T-cell (primary cell): ENCODE data around the gene IL17REL. TPM values are rescaled to one million over a fixed set of nuclear protein-coding genes. Genes with fewer than 3 reads are reported as not detected.

ENCODE experiments used
- ATAC-seq, 4 experiments: fragments of 200-7000 bp in 3 of 4; fragments of 150-1000 bp in 1 of 4; cut with Tn5 transposase; replicated peaks in 1 of 4; 1 replicate in 3 of 4; 2 replicates in 1 of 4; pipeline ENCODE4 v1.10.0; 2021; ENCODE audit warnings: moderate library complexity in 3 of 4, mild to moderate bottlenecking in 2 of 4, moderate number of reproducible peaks in 1 of 4
- CTCF ChIA-PET, 2 donors: fragments of 300-600 bp; sonication (Branson Sonifier 250); formaldehyde crosslinking; loops; one replicate each; lab custom pipeline; 2022; ENCODE audit warnings: antibody characterized with exemption in 2 of 2; lab: Charles Lee
- POLR2A ChIA-PET, 2 donors: fragments of 300-600 bp; sonication (Branson Sonifier 250); formaldehyde crosslinking; loops; one replicate each; lab custom pipeline; 2022; ENCODE audit warnings: antibody characterized with exemption in 2 of 2; lab: Charles Lee
- DNase-seq, 35 experiments: peaks; one replicate each; pipeline versions ENCODE4 v3.0.0 to v3.0.0-alpha.2; 2013 to 2023
- H3K27ac ChIP-seq: one replicate; pipeline ENCODE4 v1.5.1; 2013; ENCODE audit warnings: low read length
- H3K27me3 ChIP-seq, 2 experiments: replicated peaks in 1 of 2; 1 replicate in 1 of 2; 2 replicates in 1 of 2; pipeline versions ENCODE4 v1.6.1 to v1.7.0; 2013; ENCODE audit warnings: low read length in 1 of 2, mixed read lengths in 1 of 2; ENCODE audit not compliant: control insufficient read depth in 2 of 2, insufficient read depth in 2 of 2; ENCODE audit errors: extremely low read depth in 1 of 2
- H3K36me3 ChIP-seq, 2 donors: 1 replicate in 1 of 2; 2 replicates in 1 of 2; pipeline versions ENCODE4 v1.6.1 to v1.7.0; 2013; ENCODE audit warnings: low read length in 1 of 2; ENCODE audit not compliant: control insufficient read depth in 2 of 2, insufficient read depth in 1 of 2; ENCODE audit errors: extremely low read depth in 1 of 2
- H3K4me1 ChIP-seq, 2 experiments: 1 replicate in 1 of 2; 2 replicates in 1 of 2; pipeline versions ENCODE4 v1.6.1 to v1.7.0; 2013; ENCODE audit warnings: low read length in 2 of 2, mixed read lengths in 1 of 2; ENCODE audit not compliant: insufficient read depth in 2 of 2, control insufficient read depth in 1 of 2; ENCODE audit errors: extremely low read depth in 1 of 2
- H3K4me3 ChIP-seq, 2 donors: 1 replicate in 1 of 2; 2 replicates in 1 of 2; pipeline versions ENCODE4 v1.5.1 to v1.7.0; 2013; ENCODE audit warnings: mild to moderate bottlenecking in 2 of 2, low read length in 1 of 2, moderate library complexity in 1 of 2; ENCODE audit not compliant: control insufficient read depth in 1 of 2; ENCODE audit errors: extremely low read depth in 1 of 2
- H3K9me3 ChIP-seq: 2 replicates; pipeline ENCODE4 v1.7.0; 2013
- H3K27ac Mint-ChIP-seq, 2 donors: one replicate each; pipeline ENCODE4 v1.8.0; 2020 to 2021; ENCODE audit warnings: mild to moderate bottlenecking in 2 of 2, mixed read lengths in 2 of 2
- H3K27me3 Mint-ChIP-seq, 2 donors: one replicate each; pipeline ENCODE4 v1.8.0; 2021 to 2022; ENCODE audit warnings: mixed read lengths in 2 of 2
- H3K36me3 Mint-ChIP-seq: one replicate; pipeline ENCODE4 v1.8.0; 2021; ENCODE audit warnings: mixed read lengths
- H3K4me1 Mint-ChIP-seq, 3 donors: one replicate each; pipeline ENCODE4 v1.8.0; 2020 to 2022; ENCODE audit warnings: mixed read lengths in 3 of 3, mild to moderate bottlenecking in 1 of 3
- H3K4me3 Mint-ChIP-seq, 3 donors: one replicate each; pipeline ENCODE4 v1.8.0; 2020 to 2022; ENCODE audit warnings: mild to moderate bottlenecking in 3 of 3, mixed read lengths in 3 of 3, moderate library complexity in 3 of 3
- H3K9me3 Mint-ChIP-seq, 3 donors: one replicate each; pipeline ENCODE4 v1.8.0; 2020 to 2022; ENCODE audit warnings: mixed read lengths in 3 of 3
- WGBS: methylation state at CpG from one replicate; pipeline ENCODE4 v1.1.5; 2013; ENCODE audit warnings: missing lambda C conversion rate; ENCODE audit not compliant: insufficient coverage; 5-methylcytosine and 5-hydroxymethylcytosine counted together
- total RNA-seq, 35 experiments: library from RNA in 6 of 35; stranded (reverse) in 6 of 35; fragments of 120-200 nt in 1 of 35; gene quantifications; one replicate each; pipeline versions ENCODE4 v1.2.1 to v1.2.4 and lab custom pipeline; 2013 to 2026

IL17REL gene
- total RNA-seq, 5 donors from 2014 or later (not counting 1 experiment from before 2014, with no cell fraction given): 0.10 TPM; not detected in 4

GRCh38 chr22:49995361-49996118, 17.0 kb downstream of the IL17REL start:
- H3K27ac Mint-ChIP-seq: no peak overlapping the region
- H3K36me3 Mint-ChIP-seq: peaks cover 3% of the 10 kb centered on the region
- peak in 1 of 35 experiments; percentile 22 for DNase-seq
- H3K36me3 ChIP-seq: no peaks in the 10 kb centered on the region
- no peak overlapping the region for H3K4me3 Mint-ChIP-seq
- peaks cover 6 to 7% (median 7%) of the 10 kb centered on the region in 3 donors for H3K9me3 Mint-ChIP-seq
- peaks cover 0 to 27% of the 10 kb centered on the region in 2 experiments for H3K4me1 ChIP-seq
- no peak overlapping the region for H3K4me3 ChIP-seq
- POLR2A ChIA-PET: interaction anchor here in 1 of 2 donors (0.6 kb wide), 1 partner anchor 121 kb away, joined by 4 read pairs; no protein-coding TSS in a partner anchor
- ATAC-seq: no peak
- whole genome bisulfite sequencing: 75% methylated on average over 6 of the region's 10 CpGs
- peaks cover 0 to 6% of the 10 kb centered on the region in 2 donors for H3K27me3 Mint-ChIP-seq
- peaks cover 3% of the 10 kb centered on the region for H3K9me3 ChIP-seq
- H3K4me1 Mint-ChIP-seq: peaks cover 6 to 17% (median 9%) of the 10 kb centered on the region in 3 donors
- H3K27me3 ChIP-seq: peaks cover 0 to 36% of the 10 kb centered on the region in 2 experiments
- no peak overlapping the region for H3K27ac ChIP-seq
- CTCF ChIA-PET: interaction anchor here in 1 of 2 donors (1.8 kb wide), 1 partner anchor 35 kb away, joined by 6 read pairs; no protein-coding TSS in a partner anchor

- H3K36me3 Mint-ChIP-seq: peaks cover 3% of the 10 kb centered on the region
- H3K4me3 ChIP-seq: no peak overlapping the region
- POLR2A ChIA-PET: interaction anchor here in 1 of 2 donors (0.6 kb wide), 1 partner anchor 120 kb away, joined by 4 read pairs; no protein-coding TSS in a partner anchor
- no peak overlapping the region for H3K4me3 Mint-ChIP-seq
- H3K4me1 ChIP-seq: peaks cover 0 to 24% of the 10 kb centered on the region in 2 experiments
- peaks cover 0 to 31% of the 10 kb centered on the region in 2 experiments for H3K27me3 ChIP-seq
- no peaks in the 10 kb centered on the region for H3K36me3 ChIP-seq
- peaks cover 6 to 12% (median 7%) of the 10 kb centered on the region in 3 donors for H3K9me3 Mint-ChIP-seq
- WGBS: 63% methylated on average over 3 of the region's 3 CpGs
- CTCF ChIA-PET: interaction anchor here in 1 of 2 donors (1.8 kb wide), 1 partner anchor 35 kb away, joined by 6 read pairs; no protein-coding TSS in a partner anchor
- DNase-seq: no peak
- H3K9me3 ChIP-seq: peaks cover 3% of the 10 kb centered on the region
- H3K27ac Mint-ChIP-seq: no peak overlapping the region
- no peak overlapping the region for H3K27ac ChIP-seq
- ATAC-seq: no peak
- H3K27me3 Mint-ChIP-seq: peaks cover 0 to 6% of the 10 kb centered on the region in 2 donors
- peaks cover 6 to 17% (median 9%) of the 10 kb centered on the region in 3 donors for H3K4me1 Mint-ChIP-seq
Observed at GRCh38 chr22:49995041-49995360, 17.6 kb downstream of the IL17REL start.

- H3K27me3 ChIP-seq: peaks cover 0 to 27% of the 10 kb centered on the region in 2 experiments
- Mint-ChIP-seq H3K9me3 (peaks cover 6 to 12% (median 7%) of the 10 kb centered on the region in 3 donors), H3K36me3 (peaks cover 3% of the 10 kb centered on the region), H3K27ac (no peak overlapping the region), H3K4me3 (no peak overlapping the region), H3K27me3 (peaks cover 0 to 6% of the 10 kb centered on the region in 2 donors), H3K4me1 (peaks cover 6 to 17% (median 9%) of the 10 kb centered on the region in 3 donors)
- WGBS: 85% methylated on average over 18 of the region's 21 CpGs
- ChIA-PET POLR2A (interaction anchor here in 1 of 2 donors (0.6 kb wide), 1 partner anchor 120 kb away, joined by 4 read pairs; no protein-coding TSS in a partner anchor), CTCF (interaction anchor here (0.6 to 1.8 kb wide), 3 partner anchors 12 to 128 kb away, joined by 3 to 6 read pairs (median 4); no protein-coding TSS in a partner anchor)
- DNase-seq: no peak
- H3K4me1 ChIP-seq: peaks cover 0 to 20% of the 10 kb centered on the region in 2 experiments
- H3K9me3 ChIP-seq: peaks cover 3% of the 10 kb centered on the region
- H3K36me3 ChIP-seq: no peaks in the 10 kb centered on the region
- ATAC-seq: no peak
- no peak overlapping the region for H3K27ac ChIP-seq
- H3K4me3 ChIP-seq: no peak overlapping the region
Observed at GRCh38 chr22:49994361-49995040, 18.1 kb downstream of the IL17REL start.

GRCh38 chr22:49993649-49994360, 18.8 kb downstream of the IL17REL start:
- peaks cover 3% of the 10 kb centered on the region for H3K9me3 ChIP-seq
- ChIA-PET POLR2A (no interaction called here), CTCF (interaction anchor here (0.7 to 1.8 kb wide), 2 partner anchors 11 to 36 kb away, joined by 4 to 6 read pairs; no protein-coding TSS in a partner anchor)
- Mint-ChIP-seq H3K4me3 (no peak overlapping the region), H3K4me1 (peaks cover 6 to 14% (median 7%) of the 10 kb centered on the region in 3 donors), H3K9me3 (peaks cover 6 to 12% (median 7%) of the 10 kb centered on the region in 3 donors), H3K27ac (no peak overlapping the region), H3K36me3 (peaks cover 3% of the 10 kb centered on the region), H3K27me3 (peaks cover 0 to 4% of the 10 kb centered on the region in 2 donors)
- peaks cover 0 to 21% of the 10 kb centered on the region in 2 experiments for H3K27me3 ChIP-seq
- no peak overlapping the region for H3K27ac ChIP-seq
- peaks cover 0 to 16% of the 10 kb centered on the region in 2 experiments for H3K4me1 ChIP-seq
- no peaks in the 10 kb centered on the region for H3K36me3 ChIP-seq
- ATAC-seq (peak in 1 of 4 experiments; percentile 8), DNase-seq (peak in 1 of 35 experiments; percentile 23)
- H3K4me3 ChIP-seq: no peak overlapping the region
- 75% methylated on average over 9 of the region's 11 CpGs for WGBS

- DNase-seq: peak; percentile 32 to 83 (median 56)
- H3K27me3 ChIP-seq: peaks cover 0 to 23% of the 10 kb centered on the region in 2 experiments
- no peak overlapping the region for H3K4me3 ChIP-seq
- CTCF ChIA-PET: interaction anchor here in 1 of 2 donors (0.6 kb wide), 1 partner anchor 123 kb away, joined by 3 read pairs; no protein-coding TSS in a partner anchor
- Mint-ChIP-seq H3K4me3 (no peak overlapping the region), H3K27me3 (peaks cover 0 to 3% of the 10 kb centered on the region in 2 donors), H3K9me3 (peaks cover 6 to 12% (median 7%) of the 10 kb centered on the region in 3 donors), H3K36me3 (peaks cover 3% of the 10 kb centered on the region), H3K27ac (no peak overlapping the region), H3K4me1 (peaks cover 3 to 8% (median 6%) of the 10 kb centered on the region in 3 donors)
- peaks cover 3% of the 10 kb centered on the region for H3K9me3 ChIP-seq
- no peak overlapping the region for H3K27ac ChIP-seq
- POLR2A ChIA-PET: no interaction called here
- peak; percentile 86 to 94 (median 90) for ATAC-seq
- 39% methylated on average over 15 of the region's 23 CpGs for WGBS
- H3K36me3 ChIP-seq: no peaks in the 10 kb centered on the region
- H3K4me1 ChIP-seq: peaks cover 0 to 16% of the 10 kb centered on the region in 2 experiments
Observed at GRCh38 chr22:49992921-49993648, 19.5 kb downstream of the IL17REL start.
